ENCODE data around the gene GPX6. TPM values are rescaled to one million over a fixed set of nuclear protein-coding genes. Genes with fewer than 3 reads are reported as not detected.
A peak's percentile ranks its signal among the peaks of the same experiment; 100 is the strongest.

GPX6 gene
- total RNA-seq, 1 donor from 2014 or later, result not detected

DNA sequence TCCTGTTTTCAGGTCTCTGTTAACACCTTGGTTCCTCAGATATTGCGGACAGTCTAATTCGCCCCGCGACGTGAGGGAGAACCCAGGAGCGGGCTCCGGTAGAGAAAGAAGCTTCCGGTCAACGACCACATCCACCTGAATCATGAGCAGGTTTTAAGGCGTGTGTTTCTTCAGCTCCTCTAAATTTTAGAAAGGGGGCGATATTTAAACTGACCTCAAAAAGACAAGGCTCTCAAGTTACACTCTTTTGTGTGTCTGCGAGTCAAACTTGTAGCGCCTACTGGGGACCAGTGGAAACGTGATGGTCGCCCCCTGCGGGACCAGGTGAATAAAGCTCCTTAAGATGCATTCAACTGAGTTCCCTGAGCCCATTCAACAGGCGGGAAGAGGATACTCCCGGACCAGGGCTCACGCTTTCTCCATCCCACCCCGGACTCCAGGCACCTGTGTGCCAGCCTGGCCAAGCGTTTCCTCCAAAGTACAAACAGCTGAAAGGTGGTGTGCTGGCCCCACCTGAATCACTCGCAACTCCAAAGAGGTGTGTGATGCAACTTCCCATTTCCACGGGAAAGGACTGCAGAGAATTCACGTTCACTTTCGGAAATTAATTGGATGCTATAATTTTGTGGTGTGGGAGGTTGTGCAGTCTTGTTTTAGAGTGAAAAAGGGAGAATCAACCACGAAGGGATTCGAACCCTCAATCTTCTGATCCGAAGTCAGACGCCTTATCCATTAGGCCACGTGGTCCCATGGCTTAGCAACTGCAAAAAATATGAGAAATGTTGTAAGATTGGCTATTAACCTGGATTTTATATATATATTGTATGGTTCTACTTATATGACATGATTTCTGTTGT is 27.1 kb upstream of the GPX6 start:
- H3K27me3 Mint-ChIP-seq, result no peaks in the 10 kb centered on the region
- H3K4me3 Mint-ChIP-seq (ENCODE audit: low read depth), result peak overlapping the region; percentile 76
- peaks cover 16% of the 10 kb centered on the region for H3K4me1 Mint-ChIP-seq (ENCODE audit: low read depth)
- H3K36me3 Mint-ChIP-seq (ENCODE audit: insufficient read depth), result peaks cover 1% of the 10 kb centered on the region
- peak; percentile 64 for DNase-seq (ENCODE audit: low spot score, unreplicated experiment)
- TF ChIP-seq, protein P1, sequence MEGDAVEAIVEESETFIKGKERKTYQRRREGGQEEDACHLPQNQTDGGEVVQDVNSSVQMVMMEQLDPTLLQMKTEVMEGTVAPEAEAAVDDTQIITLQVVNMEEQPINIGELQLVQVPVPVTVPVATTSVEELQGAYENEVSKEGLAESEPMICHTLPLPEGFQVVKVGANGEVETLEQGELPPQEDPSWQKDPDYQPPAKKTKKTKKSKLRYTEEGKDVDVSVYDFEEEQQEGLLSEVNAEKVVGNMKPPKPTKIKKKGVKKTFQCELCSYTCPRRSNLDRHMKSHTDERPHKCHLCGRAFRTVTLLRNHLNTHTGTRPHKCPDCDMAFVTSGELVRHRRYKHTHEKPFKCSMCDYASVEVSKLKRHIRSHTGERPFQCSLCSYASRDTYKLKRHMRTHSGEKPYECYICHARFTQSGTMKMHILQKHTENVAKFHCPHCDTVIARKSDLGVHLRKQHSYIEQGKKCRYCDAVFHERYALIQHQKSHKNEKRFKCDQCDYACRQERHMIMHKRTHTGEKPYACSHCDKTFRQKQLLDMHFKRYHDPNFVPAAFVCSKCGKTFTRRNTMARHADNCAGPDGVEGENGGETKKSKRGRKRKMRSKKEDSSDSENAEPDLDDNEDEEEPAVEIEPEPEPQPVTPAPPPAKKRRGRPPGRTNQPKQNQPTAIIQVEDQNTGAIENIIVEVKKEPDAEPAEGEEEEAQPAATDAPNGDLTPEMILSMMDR (IDR thresholded peaks at IDR 0.05; ENCODE audit: unreplicated experiment), result peak; percentile 79
- peak overlapping the region; percentile 93 for H3K27ac Mint-ChIP-seq
- no peaks in the 10 kb centered on the region for H3K9me3 Mint-ChIP-seq (ENCODE audit: low read depth)

DNA sequence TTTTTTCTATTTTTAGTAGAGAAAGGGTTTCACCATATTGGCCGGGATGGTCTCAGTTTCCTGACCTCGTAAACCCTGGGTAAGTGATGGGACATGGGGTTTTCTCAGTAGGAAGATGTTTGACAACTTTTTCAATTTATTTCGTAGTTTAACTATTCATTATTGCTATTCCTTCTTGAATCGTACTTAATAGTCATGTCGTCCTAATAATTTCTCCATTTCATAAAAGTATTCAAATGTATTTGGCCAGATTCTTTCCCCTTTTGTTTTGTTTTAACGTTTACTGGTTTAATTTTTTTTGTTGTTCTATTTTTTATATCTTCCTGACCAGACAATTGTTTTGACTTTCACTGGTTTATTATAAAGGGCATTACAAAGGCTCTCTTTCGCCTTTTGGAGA is 26.4 kb upstream of the GPX6 start:
- no peaks in the 10 kb centered on the region for H3K36me3 Mint-ChIP-seq (ENCODE audit: insufficient read depth)
- peak overlapping the region; percentile 93 for H3K27ac Mint-ChIP-seq
- H3K27me3 Mint-ChIP-seq, result no peaks in the 10 kb centered on the region
- TF ChIP-seq, protein P1 (IDR thresholded peaks at IDR 0.05; ENCODE audit: unreplicated experiment), result no peak
- H3K9me3 Mint-ChIP-seq (ENCODE audit: low read depth), result no peaks in the 10 kb centered on the region
- H3K4me1 Mint-ChIP-seq (ENCODE audit: low read depth), result peaks cover 14% of the 10 kb centered on the region
- peak overlapping the region; percentile 76 for H3K4me3 Mint-ChIP-seq (ENCODE audit: low read depth)
- DNase-seq (ENCODE audit: low spot score, unreplicated experiment), result no peak

DNA sequence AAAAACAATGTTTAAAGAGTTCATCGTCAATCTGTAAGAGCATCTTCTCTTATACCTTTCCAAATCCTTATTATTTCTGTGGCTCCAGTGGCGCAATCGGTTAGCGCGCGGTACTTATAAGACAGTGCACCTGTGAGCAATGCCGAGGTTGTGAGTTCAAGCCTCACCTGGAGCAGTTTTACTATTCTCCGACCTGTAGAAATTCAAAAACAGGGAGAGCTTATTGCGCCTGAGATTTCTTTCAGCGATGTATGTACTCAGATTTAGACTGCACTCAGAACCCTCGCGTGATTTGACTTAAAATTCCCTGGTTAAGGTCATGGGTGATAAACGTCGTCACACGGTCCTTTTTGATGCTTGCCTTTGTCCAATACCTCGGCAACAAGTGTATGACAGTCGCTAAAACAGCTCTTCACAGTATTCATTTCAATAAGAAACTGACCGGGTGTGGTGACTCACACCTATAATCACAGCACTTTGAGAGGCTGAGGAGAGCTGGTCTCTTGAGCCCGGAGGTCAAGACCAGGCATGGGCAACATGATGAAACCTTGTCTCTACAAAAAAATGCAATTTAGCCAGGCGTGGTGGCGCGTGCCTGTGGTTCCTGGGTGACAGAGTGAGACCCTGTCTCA is 22.0 kb upstream of the GPX6 start:
- DNase-seq (ENCODE audit: low spot score, unreplicated experiment), result no peak
- TF ChIP-seq, protein P1 (IDR thresholded peaks at IDR 0.05; ENCODE audit: unreplicated experiment), result no peak
- peak overlapping the region; percentile 90 for H3K27ac Mint-ChIP-seq

DNA sequence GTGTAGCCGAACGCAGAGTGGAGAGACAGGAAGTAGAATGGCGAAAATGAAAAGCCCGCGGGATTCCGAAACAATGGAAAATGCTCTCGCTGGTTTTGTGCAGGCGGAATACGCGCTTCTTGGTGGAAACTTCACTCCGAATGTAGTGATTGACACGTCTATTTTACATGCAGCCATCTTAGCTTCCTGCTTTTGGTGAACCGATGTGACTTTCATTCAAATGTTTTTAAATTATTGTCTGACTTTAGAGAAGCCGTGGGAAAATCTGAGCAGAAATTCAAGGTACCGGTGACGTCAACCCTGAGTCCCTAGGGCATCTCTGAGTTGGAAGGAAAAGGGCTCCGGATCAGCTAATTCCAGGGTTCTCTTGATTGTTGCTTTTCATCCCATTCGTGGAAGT is 21.5 kb upstream of the GPX6 start:
- Mint-ChIP-seq H3K4me3 (ENCODE audit: low read depth) (peak overlapping the region; percentile 77), H3K36me3 (ENCODE audit: insufficient read depth) (no peaks in the 10 kb centered on the region), H3K27me3 (no peaks in the 10 kb centered on the region), H3K27ac (peak overlapping the region; percentile 90), H3K4me1 (ENCODE audit: low read depth) (peaks cover under 1% of the 10 kb centered on the region), H3K9me3 (ENCODE audit: low read depth) (no peaks in the 10 kb centered on the region)
- TF ChIP-seq, protein P1 (IDR thresholded peaks at IDR 0.05; ENCODE audit: unreplicated experiment), result no peak
- no peak for DNase-seq (ENCODE audit: low spot score, unreplicated experiment)

More for the DNA sequence above, 22.0 kb upstream of the GPX6 start:
- Mint-ChIP-seq H3K4me3 (ENCODE audit: low read depth) (peak overlapping the region; percentile 77), H3K36me3 (ENCODE audit: insufficient read depth) (no peaks in the 10 kb centered on the region), H3K9me3 (ENCODE audit: low read depth) (no peaks in the 10 kb centered on the region), H3K4me1 (ENCODE audit: low read depth) (peaks cover 4% of the 10 kb centered on the region), H3K27me3 (no peaks in the 10 kb centered on the region)

DNA sequence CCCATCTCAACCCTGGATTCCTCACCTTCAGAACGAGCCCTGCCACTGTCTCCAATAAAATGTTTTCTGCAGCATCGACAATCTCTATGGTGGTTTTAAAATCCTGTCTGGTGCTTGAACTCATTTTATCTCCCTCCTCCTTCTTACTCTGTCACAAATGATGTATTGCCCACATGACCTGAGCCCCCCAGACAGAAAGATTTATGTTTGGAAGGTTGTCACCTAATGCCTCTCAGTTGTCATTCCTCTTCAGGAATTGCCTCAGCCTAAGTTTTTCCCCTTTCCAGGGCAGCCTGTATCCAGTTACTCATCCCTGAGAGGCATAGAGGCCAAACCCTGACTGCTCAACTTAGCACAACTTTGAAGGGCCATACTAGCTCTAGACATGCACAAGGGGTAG is 19.3 kb upstream of the GPX6 start:
- TF ChIP-seq, protein P1 (IDR thresholded peaks at IDR 0.05; ENCODE audit: unreplicated experiment), result no peak
- H3K36me3 Mint-ChIP-seq (ENCODE audit: insufficient read depth), result no peaks in the 10 kb centered on the region
- H3K27ac Mint-ChIP-seq, result no peak overlapping the region
- no peaks in the 10 kb centered on the region for H3K27me3 Mint-ChIP-seq
- no peak for DNase-seq (ENCODE audit: low spot score, unreplicated experiment)
- H3K4me3 Mint-ChIP-seq (ENCODE audit: low read depth), result no peak overlapping the region
- no peaks in the 10 kb centered on the region for H3K9me3 Mint-ChIP-seq (ENCODE audit: low read depth)
- peaks cover 10% of the 10 kb centered on the region for H3K4me1 Mint-ChIP-seq (ENCODE audit: low read depth)
